ENCODE measurements around the gene RRP12. TPM values are rescaled to one million over a fixed set of nuclear protein-coding genes. Genes with fewer than 3 reads are reported as not detected.

RRP12 gene
- total and polyA plus RNA-seq, 2 donors (not counting 3 experiments of a cell fraction or from before 2014, with no cell fraction given) = 13.6 to 35.8 TPM

DNA sequence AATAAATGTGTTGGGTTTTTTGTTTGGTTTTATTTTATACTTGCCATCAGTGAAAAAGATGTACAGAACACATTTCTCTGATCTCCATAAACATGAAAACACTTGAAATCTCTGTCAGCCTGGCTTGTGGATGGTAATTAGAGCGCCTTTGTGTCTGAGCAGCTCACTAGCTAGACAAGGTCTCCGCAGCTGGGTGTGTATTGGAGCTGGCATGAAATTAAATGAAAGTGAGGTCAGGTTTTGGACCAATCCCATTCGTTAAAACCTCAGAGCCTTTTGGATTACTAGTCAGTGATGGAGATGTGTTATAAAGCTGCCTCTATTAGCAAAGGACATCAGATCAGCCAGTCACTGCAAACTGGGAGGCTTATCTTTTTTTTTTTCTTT is 79.3 kb downstream of the RRP12 start:
- dilution Hi-C loops (cut with MboI; ENCODE audit: extremely low pct_ligation_motif_present, low sequenced_read_pairs) = no loop called here
- no peak overlapping the region for H3K9ac ChIP-seq (replicated peaks; ENCODE audit: extremely low read depth, insufficient read depth, low read length)
- POLR2A ChIA-PET = no interaction called here

More for the DNA sequence above, 79.3 kb downstream of the RRP12 start:
- H3K36me3 ChIP-seq (ENCODE audit: control insufficient read depth in 2 of 2, extremely low read depth in 1 of 2, insufficient read depth in 2 of 2, low read length in 2 of 2) = no peaks in the 10 kb centered on the region
- FAIRE-seq (no peak), DNase-seq (ENCODE audit: low read depth, low spot score) (no peak)
- no peak overlapping the region for H3K27ac ChIP-seq (ENCODE audit: insufficient read depth, low read depth, low read length)
- no peaks in the 10 kb centered on the region for H3K79me2 ChIP-seq (ENCODE audit: control insufficient read depth, insufficient read depth, low read length)
- no peaks in the 10 kb centered on the region for H3K9me1 ChIP-seq (replicated peaks; ENCODE audit: control insufficient read depth, extremely low read depth, insufficient read depth, low read length)
- no TSS peak for BruUV-seq (replicated peaks)
- TF ChIP-seq POLR2AphosphoS5 (IDR thresholded peaks at IDR 0.05; ENCODE audit: insufficient read depth, low read depth, low read length) (no peak), JUN (IDR thresholded peaks at IDR 0.05; ENCODE audit: borderline replicate concordance, insufficient read depth, insufficient read length, low read depth) (no peak), CTCF (IDR thresholded peaks at IDR 0.05; ENCODE audit: extremely low read depth in 1 of 2, insufficient read depth in 1 of 2, low read depth in 1 of 2, low read length in 2 of 2) (no peak), POLR2A (IDR thresholded peaks at IDR 0.05; ENCODE audit: low read depth, low read length) (no peak), FOS (IDR thresholded peaks at IDR 0.05; ENCODE audit: borderline replicate concordance, insufficient read depth, low read length) (no peak), GATA2 (IDR thresholded peaks at IDR 0.05; ENCODE audit: insufficient read depth, insufficient read length, low read depth, low read length) (no peak), MYC (IDR thresholded peaks at IDR 0.05; ENCODE audit: low read depth, low read length) (no peak)
- TF ChIP-seq, protein P1, sequence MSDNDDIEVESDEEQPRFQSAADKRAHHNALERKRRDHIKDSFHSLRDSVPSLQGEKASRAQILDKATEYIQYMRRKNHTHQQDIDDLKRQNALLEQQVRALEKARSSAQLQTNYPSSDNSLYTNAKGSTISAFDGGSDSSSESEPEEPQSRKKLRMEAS (IDR thresholded peaks at IDR 0.05; ENCODE audit: insufficient read depth, insufficient read length) = no peak
- H3K9me3 ChIP-seq (replicated peaks; ENCODE audit: control insufficient read depth, insufficient read depth, low read length) = no peaks in the 10 kb centered on the region
- intact Hi-C loops (cut with micrococcal nuclease) = loop anchor here (1.0 kb wide), 1 partner anchor 11 kb away; no protein-coding TSS in a partner anchor
- H2AFZ ChIP-seq (ENCODE audit: low read depth, low read length) = no peak overlapping the region
- H3K27me3 ChIP-seq (ENCODE audit: control insufficient read depth in 2 of 2, insufficient read depth in 2 of 2, low read length in 2 of 2) = no peaks in the 10 kb centered on the region
- no peaks in the 10 kb centered on the region for H4K20me1 ChIP-seq (replicated peaks; ENCODE audit: control insufficient read depth, extremely low read depth, insufficient read depth, low read length)
- no peak overlapping the region for H3K4me3 ChIP-seq (replicated peaks in 1 of 3; ENCODE audit: insufficient read depth in 1 of 3, low read depth in 1 of 3, low read length in 3 of 3)
- CTCF ChIA-PET = interaction anchor here (4.3 kb wide), 1 partner anchor 11 kb away, joined by 23 read pairs; no protein-coding TSS in a partner anchor
- H3K4me2 ChIP-seq (ENCODE audit: insufficient read depth, low read length) = peak overlapping the region; percentile 95
- H3K4me1 ChIP-seq (ENCODE audit: control insufficient read depth, extremely low read depth, insufficient read depth, low read length) = peaks cover 15% of the 10 kb centered on the region

Data from endothelial cell of umbilical vein (primary cell).